ENCODE data around the gene TOP1.

DNA sequence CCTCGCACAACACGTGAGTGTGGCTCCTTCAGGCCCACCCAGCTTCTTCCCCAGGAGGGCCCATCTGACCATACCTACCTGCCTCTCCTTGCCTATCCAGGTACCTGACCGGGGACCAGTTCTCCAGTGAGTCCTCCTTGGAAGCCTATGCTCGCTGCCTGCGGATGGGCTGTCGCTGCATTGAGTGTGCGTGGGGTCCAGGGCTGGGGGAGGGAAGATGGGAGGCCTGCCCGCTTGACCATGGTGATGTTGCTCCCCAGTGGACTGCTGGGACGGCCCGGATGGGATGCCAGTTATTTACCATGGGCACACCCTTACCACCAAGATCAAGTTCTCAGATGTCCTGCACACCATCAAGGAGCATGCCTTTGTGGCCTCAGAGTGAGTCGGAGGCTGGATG is 135.2 kb downstream of the TOP1 start:
- TF ChIP-seq, protein P1, sequence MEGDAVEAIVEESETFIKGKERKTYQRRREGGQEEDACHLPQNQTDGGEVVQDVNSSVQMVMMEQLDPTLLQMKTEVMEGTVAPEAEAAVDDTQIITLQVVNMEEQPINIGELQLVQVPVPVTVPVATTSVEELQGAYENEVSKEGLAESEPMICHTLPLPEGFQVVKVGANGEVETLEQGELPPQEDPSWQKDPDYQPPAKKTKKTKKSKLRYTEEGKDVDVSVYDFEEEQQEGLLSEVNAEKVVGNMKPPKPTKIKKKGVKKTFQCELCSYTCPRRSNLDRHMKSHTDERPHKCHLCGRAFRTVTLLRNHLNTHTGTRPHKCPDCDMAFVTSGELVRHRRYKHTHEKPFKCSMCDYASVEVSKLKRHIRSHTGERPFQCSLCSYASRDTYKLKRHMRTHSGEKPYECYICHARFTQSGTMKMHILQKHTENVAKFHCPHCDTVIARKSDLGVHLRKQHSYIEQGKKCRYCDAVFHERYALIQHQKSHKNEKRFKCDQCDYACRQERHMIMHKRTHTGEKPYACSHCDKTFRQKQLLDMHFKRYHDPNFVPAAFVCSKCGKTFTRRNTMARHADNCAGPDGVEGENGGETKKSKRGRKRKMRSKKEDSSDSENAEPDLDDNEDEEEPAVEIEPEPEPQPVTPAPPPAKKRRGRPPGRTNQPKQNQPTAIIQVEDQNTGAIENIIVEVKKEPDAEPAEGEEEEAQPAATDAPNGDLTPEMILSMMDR (IDR thresholded peaks at IDR 0.05; ENCODE audit: borderline replicate concordance, extremely low read depth, low read length, poor library complexity, severe bottlenecking): no peak
- no peak for TF ChIP-seq EZH2 (IDR thresholded peaks at IDR 0.05; ENCODE audit: borderline replicate concordance, low read depth, low read length, severe bottlenecking)
